Right cardiac atrium (tissue), 5 donors: ENCODE data around the gene CYYR1. TPM values are rescaled to one million over a fixed set of nuclear protein-coding genes. Genes with fewer than 3 reads are reported as not detected.

ENCODE experiments used
- ATAC-seq, 2 donors: fragments of 200-7000 bp; cut with Tn5 transposase; one replicate each; pipeline versions ENCODE4 v1.8.0 to v1.9.1; 2020; ENCODE audit warnings: moderate library complexity in 2 of 2, mild to moderate bottlenecking in 1 of 2
- DNase-seq, 3 donors: peaks; one replicate each; pipeline ENCODE4 v3.0.0-alpha.2; 2020
- H3K27ac ChIP-seq: one replicate; pipeline ENCODE4 v1.5.1; 2013; ENCODE audit warnings: mild to moderate bottlenecking, low read length, control low read depth, moderate library complexity
- H3K27me3 ChIP-seq: one replicate; pipeline ENCODE4 v1.6.1; 2013; ENCODE audit not compliant: control insufficient read depth, insufficient read depth
- H3K4me1 ChIP-seq: one replicate; pipeline ENCODE4 v1.6.1; 2013; ENCODE audit warnings: low read length; ENCODE audit not compliant: control insufficient read depth, insufficient read depth
- H3K4me3 ChIP-seq: one replicate; pipeline ENCODE4 v1.5.1; 2013; ENCODE audit warnings: low read length, control low read depth
- H3K9me3 ChIP-seq: one replicate; pipeline ENCODE4 v1.6.1; 2013; ENCODE audit warnings: low read length; ENCODE audit not compliant: control insufficient read depth
- WGBS: extraction: QIAGEN DNeasy Blood & Tissue Kit; methylation state at CpG from one replicate; pipeline ENCODE4 v1.1.7; 2013; 5-methylcytosine and 5-hydroxymethylcytosine counted together
- intact Hi-C, 4 donors: fragments of 100-400 bp; cut with DNase I; formaldehyde crosslinking; loops; one replicate each; pipeline versions ENCODE4 v1.11.0 to v1.14.0; 2022 to 2023
- polyA plus RNA-seq: library from polyadenylated mRNA; stranded (reverse); fragments of 200-250 nt; gene quantifications from one replicate; pipeline ENCODE4 v1.2.3, GENCODE V29; 2013
- total RNA-seq, 4 donors: library from RNA; stranded (reverse); fragmentation: NEBNext Ultra II Directional; extraction: Animal tissue kit (Norgen Biotek cat#: 25700); gene quantifications; one replicate each; pipeline ENCODE4 v1.2.1, GENCODE V29; 2021
- donor health status: healthy with polysubstance abuse.
- donor health status: DM: no; HTN: yes; CAD: no.
- donor health status: DM: no; HTN: no; CAD: no.
- donor health status: DM: no; HTN: yes; CAD: no; lungs with severe emphysema.
- donor health status: DM: yes; HTN: yes; CAD: no.

CYYR1 gene
- total and polyA plus RNA-seq, 5 donors = 10.7 to 18.8 (median 15.4) TPM

- 87% methylated on average over 2 of the region's 2 CpGs for WGBS
- DNase-seq (no peak), ATAC-seq (no peak)
- no peak overlapping the region for H3K27ac ChIP-seq
- no peak overlapping the region for H3K4me3 ChIP-seq
- no peaks in the 10 kb centered on the region for H3K4me1 ChIP-seq
- no peaks in the 10 kb centered on the region for H3K27me3 ChIP-seq
- H3K9me3 ChIP-seq = no peaks in the 10 kb centered on the region
- intact Hi-C loops = no loop called here
These were observed 18.7 kb downstream of the CYYR1 start for GRCh38 chr21:26554365-26554764.

GRCh38 chr21:26553898-26554297, 19.2 kb downstream of the CYYR1 start:
- no peak for ATAC-seq
- DNase-seq = no peak
- Histone ChIP-seq H3K27ac (no peak overlapping the region), H3K4me1 (no peaks in the 10 kb centered on the region), H3K4me3 (no peak overlapping the region), H3K9me3 (no peaks in the 10 kb centered on the region), H3K27me3 (no peaks in the 10 kb centered on the region)
- intact Hi-C loops = no loop called here
- 91% methylated on average over 2 of the region's 2 CpGs for WGBS

- Histone ChIP-seq H3K27me3 (no peaks in the 10 kb centered on the region), H3K4me1 (peaks cover 1% of the 10 kb centered on the region), H3K9me3 (no peaks in the 10 kb centered on the region), H3K4me3 (no peak overlapping the region), H3K27ac (no peak overlapping the region)
- WGBS = 34% methylated on average over 2 of the region's 2 CpGs
- intact Hi-C loops = no loop called here
- DNase-seq (no peak), ATAC-seq (peak in 1 of 2 donors; percentile 41)
These were observed 22.8 kb downstream of the CYYR1 start for GRCh38 chr21:26550326-26550725.

- Histone ChIP-seq H3K9me3 (no peaks in the 10 kb centered on the region), H3K4me3 (no peak overlapping the region), H3K27me3 (no peaks in the 10 kb centered on the region), H3K4me1 (peaks cover 1% of the 10 kb centered on the region), H3K27ac (peak overlapping the region; percentile 70)
- WGBS = 62% methylated on average over 8 of the region's 8 CpGs
- DNase-seq (peak; percentile 28 to 63 (median 43)), ATAC-seq (peak; percentile 66 to 91)
- intact Hi-C loops = no loop called here
These were observed 26.5 kb downstream of the CYYR1 start for GRCh38 chr21:26546446-26547097.

- Histone ChIP-seq H3K27ac (no peak overlapping the region), H3K9me3 (no peaks in the 10 kb centered on the region), H3K4me3 (no peak overlapping the region), H3K4me1 (peaks cover 3% of the 10 kb centered on the region), H3K27me3 (no peaks in the 10 kb centered on the region)
- 94% methylated on average over 7 of the region's 7 CpGs for WGBS
- ATAC-seq = no peak
- intact Hi-C loops = no loop called here
- no peak for DNase-seq
These were observed 28.8 kb downstream of the CYYR1 start for GRCh38 chr21:26544201-26544775.

GRCh38 chr21:26540651-26541050, 32.4 kb downstream of the CYYR1 start:
- no peak for ATAC-seq
- H3K27ac ChIP-seq = no peak overlapping the region
- intact Hi-C loops = no loop called here
- H3K9me3 ChIP-seq = no peaks in the 10 kb centered on the region
- no peaks in the 10 kb centered on the region for H3K27me3 ChIP-seq
- DNase-seq = no peak
- no peak overlapping the region for H3K4me3 ChIP-seq
- H3K4me1 ChIP-seq = peaks cover 2% of the 10 kb centered on the region

GRCh38 chr21:26539566-26539965, 33.5 kb downstream of the CYYR1 start:
- H3K27me3 ChIP-seq = no peaks in the 10 kb centered on the region
- H3K27ac ChIP-seq = no peak overlapping the region
- DNase-seq (no peak), ATAC-seq (no peak)
- WGBS = 89% methylated on average over 2 of the region's 2 CpGs
- no peaks in the 10 kb centered on the region for H3K9me3 ChIP-seq
- intact Hi-C loops = no loop called here
- no peak overlapping the region for H3K4me3 ChIP-seq
- H3K4me1 ChIP-seq = peaks cover 2% of the 10 kb centered on the region

GRCh38 chr21:26534517-26534916, 38.6 kb downstream of the CYYR1 start:
- WGBS = 86% methylated on average over 4 of the region's 4 CpGs
- ATAC-seq (no peak), DNase-seq (no peak)
- Histone ChIP-seq H3K4me3 (no peak overlapping the region), H3K27me3 (no peaks in the 10 kb centered on the region), H3K27ac (no peak overlapping the region), H3K9me3 (no peaks in the 10 kb centered on the region), H3K4me1 (no peaks in the 10 kb centered on the region)
- intact Hi-C loops = no loop called here

- H3K4me1 ChIP-seq = no peaks in the 10 kb centered on the region
- WGBS = 55% methylated on average over 2 of the region's 2 CpGs
- no peaks in the 10 kb centered on the region for H3K9me3 ChIP-seq
- H3K4me3 ChIP-seq = no peak overlapping the region
- DNase-seq (no peak), ATAC-seq (no peak)
- H3K27me3 ChIP-seq = no peaks in the 10 kb centered on the region
- intact Hi-C loops = no loop called here
- H3K27ac ChIP-seq = no peak overlapping the region
These were observed 40.9 kb downstream of the CYYR1 start for GRCh38 chr21:26532208-26532607.

GRCh38 chr21:26529526-26529925, 43.6 kb downstream of the CYYR1 start:
- intact Hi-C loops = no loop called here

GRCh38 chr21:26528882-26529281, 44.2 kb downstream of the CYYR1 start:
- H3K9me3 ChIP-seq = no peaks in the 10 kb centered on the region
- DNase-seq (no peak), ATAC-seq (no peak)
- intact Hi-C loops = no loop called here
- no peaks in the 10 kb centered on the region for H3K4me1 ChIP-seq
- no peaks in the 10 kb centered on the region for H3K27me3 ChIP-seq
- H3K4me3 ChIP-seq = no peak overlapping the region
- H3K27ac ChIP-seq = no peak overlapping the region

More at GRCh38 chr21:26529526-26529925, 43.6 kb downstream of the CYYR1 start:
- 36% methylated on average over 1 of the region's 1 CpG for WGBS
- H3K9me3 ChIP-seq = no peaks in the 10 kb centered on the region
- no peak overlapping the region for H3K27ac ChIP-seq
- no peaks in the 10 kb centered on the region for H3K27me3 ChIP-seq
- H3K4me3 ChIP-seq = no peak overlapping the region
- DNase-seq (no peak), ATAC-seq (no peak)
- H3K4me1 ChIP-seq = no peaks in the 10 kb centered on the region

- Histone ChIP-seq H3K27ac (no peak overlapping the region), H3K4me3 (no peak overlapping the region), H3K9me3 (no peaks in the 10 kb centered on the region), H3K27me3 (no peaks in the 10 kb centered on the region), H3K4me1 (no peaks in the 10 kb centered on the region)
- ATAC-seq (no peak), DNase-seq (no peak)
- 53% methylated on average over 7 of the region's 7 CpGs for WGBS
- intact Hi-C loops = no loop called here
These were observed 50.4 kb downstream of the CYYR1 start for GRCh38 chr21:26522704-26523103.
